Adrenal gland (tissue), 5 donors: Measurements from ENCODE around the gene RFT1.

Experiments used
- POLR2A ChIP-seq, 2 donors: fragments of 450-650 bp; IDR thresholded peaks; one replicate each; pipeline ENCODE4 v1.6.1; 2017; ENCODE audit warnings: antibody characterized with exemption in 2 of 2, mild to moderate bottlenecking in 2 of 2, moderate library complexity in 1 of 2
- TF ChIP-seq, protein P1 (sequence below), 6 experiments: fragments of 450-650 bp in 4 of 6; fragments of 200-600 bp in 2 of 6; sonication (generic) in 1 of 6; IDR thresholded peaks; 1 replicate in 5 of 6; 2 replicates in 1 of 6; pipeline versions ENCODE4 v1.5.1 to v1.8.0; 2016 to 2021; ENCODE audit warnings: antibody characterized with exemption in 6 of 6, mild to moderate bottlenecking in 2 of 6, moderate library complexity in 1 of 6
- donor health status: DM: no; HTN: no; CAD: no.

DNA sequence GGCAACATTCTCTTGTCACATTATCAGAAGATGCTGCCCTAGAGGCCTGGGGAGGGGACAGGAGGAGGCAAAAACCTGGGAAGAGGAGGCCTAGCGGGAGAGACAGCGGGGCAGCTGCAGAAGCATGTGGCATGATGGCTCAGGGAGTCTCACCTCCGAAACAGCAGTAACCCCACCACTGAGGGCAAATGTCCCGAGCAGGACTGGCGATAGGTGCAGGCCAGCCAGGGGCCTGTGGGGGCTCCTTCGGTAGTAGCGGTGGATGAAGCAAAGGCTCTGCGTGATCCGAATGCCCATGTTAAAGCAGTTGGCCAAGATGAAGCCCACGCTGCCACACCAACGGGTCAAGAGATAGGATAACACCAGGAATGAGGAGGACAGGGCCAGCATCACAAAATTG is 38.0 kb downstream of the RFT1 start:
- TF ChIP-seq, protein P1, sequence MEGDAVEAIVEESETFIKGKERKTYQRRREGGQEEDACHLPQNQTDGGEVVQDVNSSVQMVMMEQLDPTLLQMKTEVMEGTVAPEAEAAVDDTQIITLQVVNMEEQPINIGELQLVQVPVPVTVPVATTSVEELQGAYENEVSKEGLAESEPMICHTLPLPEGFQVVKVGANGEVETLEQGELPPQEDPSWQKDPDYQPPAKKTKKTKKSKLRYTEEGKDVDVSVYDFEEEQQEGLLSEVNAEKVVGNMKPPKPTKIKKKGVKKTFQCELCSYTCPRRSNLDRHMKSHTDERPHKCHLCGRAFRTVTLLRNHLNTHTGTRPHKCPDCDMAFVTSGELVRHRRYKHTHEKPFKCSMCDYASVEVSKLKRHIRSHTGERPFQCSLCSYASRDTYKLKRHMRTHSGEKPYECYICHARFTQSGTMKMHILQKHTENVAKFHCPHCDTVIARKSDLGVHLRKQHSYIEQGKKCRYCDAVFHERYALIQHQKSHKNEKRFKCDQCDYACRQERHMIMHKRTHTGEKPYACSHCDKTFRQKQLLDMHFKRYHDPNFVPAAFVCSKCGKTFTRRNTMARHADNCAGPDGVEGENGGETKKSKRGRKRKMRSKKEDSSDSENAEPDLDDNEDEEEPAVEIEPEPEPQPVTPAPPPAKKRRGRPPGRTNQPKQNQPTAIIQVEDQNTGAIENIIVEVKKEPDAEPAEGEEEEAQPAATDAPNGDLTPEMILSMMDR (IDR thresholded peaks at IDR 0.05), result no peak
- TF ChIP-seq POLR2A (IDR thresholded peaks at IDR 0.05), result no peak
